Gastroesophageal sphincter (tissue), 3 donors: ENCODE data around the gene CHKB.

Source experiments
- EP300 ChIP-seq: sonication (generic); formaldehyde crosslinking; IDR thresholded peaks from one replicate; pipeline ENCODE4 v1.6.1; 2017; ENCODE audit warnings: antibody characterized with exemption, mild to moderate bottlenecking
- POLR2A ChIP-seq, 2 donors: fragments of 450-650 bp; IDR thresholded peaks; one replicate each; pipeline ENCODE4 v1.6.1; 2017; ENCODE audit warnings: antibody characterized with exemption in 2 of 2, mild to moderate bottlenecking in 2 of 2, moderate library complexity in 1 of 2
- POLR2AphosphoS5 ChIP-seq: sonication (generic); formaldehyde crosslinking; IDR thresholded peaks from one replicate; pipeline ENCODE4 v1.6.1; 2017; ENCODE audit warnings: antibody characterized with exemption
- TF ChIP-seq, protein P1 (sequence below), 4 experiments: fragments of 200-600 bp in 2 of 4; fragments of 450-650 bp in 2 of 4; sonication (generic) in 1 of 4; IDR thresholded peaks; one replicate each; pipeline ENCODE4 v1.5.1; 2017 to 2019; ENCODE audit warnings: antibody characterized with exemption in 4 of 4, mild to moderate bottlenecking in 2 of 4, moderate library complexity in 2 of 4

DNA sequence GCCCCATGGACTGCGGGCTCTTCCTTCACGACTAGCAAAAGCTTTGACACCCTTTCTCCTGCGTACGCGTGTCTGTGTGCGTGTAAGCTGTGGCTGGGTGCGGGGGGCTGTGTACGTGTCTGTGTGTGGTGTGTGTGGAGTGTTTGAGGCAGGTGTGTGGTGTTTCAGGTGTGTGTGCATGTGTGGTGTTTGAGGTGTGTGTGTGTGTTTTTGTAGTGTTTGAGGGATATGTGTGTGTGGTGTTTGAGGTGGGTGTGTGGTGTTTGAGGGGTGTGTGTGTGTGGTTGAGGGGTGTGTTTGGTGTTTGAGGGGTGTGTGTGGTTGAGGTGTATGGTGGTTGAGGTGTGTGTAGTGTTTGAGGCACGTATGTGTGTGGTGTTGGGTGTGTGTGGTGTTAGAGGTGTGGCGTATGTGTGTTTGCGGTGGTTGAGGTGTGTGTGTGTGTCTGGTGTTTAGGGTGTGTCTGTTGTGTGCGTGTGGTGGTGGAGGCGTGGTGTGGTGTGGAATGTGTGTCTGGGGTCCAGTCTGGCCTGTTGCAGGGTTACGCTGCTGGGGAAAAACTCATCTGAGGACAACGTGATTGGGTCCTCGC, 46.0 kb upstream of the CHKB start:
- TF ChIP-seq, protein P1, sequence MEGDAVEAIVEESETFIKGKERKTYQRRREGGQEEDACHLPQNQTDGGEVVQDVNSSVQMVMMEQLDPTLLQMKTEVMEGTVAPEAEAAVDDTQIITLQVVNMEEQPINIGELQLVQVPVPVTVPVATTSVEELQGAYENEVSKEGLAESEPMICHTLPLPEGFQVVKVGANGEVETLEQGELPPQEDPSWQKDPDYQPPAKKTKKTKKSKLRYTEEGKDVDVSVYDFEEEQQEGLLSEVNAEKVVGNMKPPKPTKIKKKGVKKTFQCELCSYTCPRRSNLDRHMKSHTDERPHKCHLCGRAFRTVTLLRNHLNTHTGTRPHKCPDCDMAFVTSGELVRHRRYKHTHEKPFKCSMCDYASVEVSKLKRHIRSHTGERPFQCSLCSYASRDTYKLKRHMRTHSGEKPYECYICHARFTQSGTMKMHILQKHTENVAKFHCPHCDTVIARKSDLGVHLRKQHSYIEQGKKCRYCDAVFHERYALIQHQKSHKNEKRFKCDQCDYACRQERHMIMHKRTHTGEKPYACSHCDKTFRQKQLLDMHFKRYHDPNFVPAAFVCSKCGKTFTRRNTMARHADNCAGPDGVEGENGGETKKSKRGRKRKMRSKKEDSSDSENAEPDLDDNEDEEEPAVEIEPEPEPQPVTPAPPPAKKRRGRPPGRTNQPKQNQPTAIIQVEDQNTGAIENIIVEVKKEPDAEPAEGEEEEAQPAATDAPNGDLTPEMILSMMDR (IDR thresholded peaks at IDR 0.05): no peak
- TF ChIP-seq POLR2AphosphoS5: no peak
- TF ChIP-seq EP300: no peak
- no peak for TF ChIP-seq POLR2A (IDR thresholded peaks at IDR 0.05)
